ENCODE results near the gene HLCS. TPM values are rescaled to one million over a fixed set of nuclear protein-coding genes. Genes with fewer than 3 reads are reported as not detected.

The HLCS gene
- total RNA-seq, 2 donors from 2014 or later: 40.9 to 41.8 TPM

- peaks cover 10% of the 10 kb centered on the region for H3K4me1 ChIP-seq (replicated peaks)
- no peak overlapping the region for H3K27ac ChIP-seq
- H3K9me3 ChIP-seq: no peaks in the 10 kb centered on the region
- H3K4me3 ChIP-seq: no peak overlapping the region
- no peak for TF ChIP-seq POLR2A (IDR thresholded peaks at IDR 0.05)
- TF ChIP-seq POLR2AphosphoS5 (IDR thresholded peaks at IDR 0.05): no peak
- TF ChIP-seq CTCF (IDR thresholded peaks at IDR 0.05): no peak
- intact Hi-C loops (cut with DNase I): loop anchor here (5.0 kb wide), 1 partner anchor 163 kb away; no protein-coding TSS in a partner anchor
- H3K36me3 ChIP-seq: no peaks in the 10 kb centered on the region
- no peak for DNase-seq (ENCODE audit: low spot score)
- H3K27me3 ChIP-seq (replicated peaks; ENCODE audit: insufficient read depth): no peaks in the 10 kb centered on the region
- WGBS: 91% methylated on average over 8 of the region's 8 CpGs
These were observed 50.7 kb downstream of the HLCS start for GRCh38 chr21:36915696-36916245.

GRCh38 chr21:36915014-36915695, 51.3 kb downstream of the HLCS start:
- H3K27me3 ChIP-seq (replicated peaks; ENCODE audit: insufficient read depth): no peaks in the 10 kb centered on the region
- H3K36me3 ChIP-seq: no peaks in the 10 kb centered on the region
- peaks cover 10% of the 10 kb centered on the region for H3K4me1 ChIP-seq (replicated peaks)
- H3K4me3 ChIP-seq: no peak overlapping the region
- no peaks in the 10 kb centered on the region for H3K9me3 ChIP-seq
- intact Hi-C loops (cut with DNase I): loop anchor here (5.0 kb wide), 1 partner anchor 163 kb away; no protein-coding TSS in a partner anchor
- no peak overlapping the region for H3K27ac ChIP-seq
- TF ChIP-seq CTCF (IDR thresholded peaks at IDR 0.05) (no peak), POLR2A (IDR thresholded peaks at IDR 0.05) (no peak), POLR2AphosphoS5 (IDR thresholded peaks at IDR 0.05) (no peak)
- no peak for DNase-seq (ENCODE audit: low spot score)
- 91% methylated on average over 17 of the region's 17 CpGs for WGBS

- Histone ChIP-seq H3K27me3 (replicated peaks; ENCODE audit: insufficient read depth) (no peaks in the 10 kb centered on the region), H3K4me3 (no peak overlapping the region), H3K4me1 (replicated peaks) (peaks cover 10% of the 10 kb centered on the region), H3K27ac (no peak overlapping the region), H3K9me3 (no peaks in the 10 kb centered on the region), H3K36me3 (no peaks in the 10 kb centered on the region)
- DNase-seq (ENCODE audit: low spot score): no peak
- intact Hi-C loops (cut with DNase I): loop anchor here (5.0 kb wide), 1 partner anchor 162 kb away; no protein-coding TSS in a partner anchor
- 56% methylated on average over 18 of the region's 18 CpGs for WGBS
- TF ChIP-seq POLR2A (IDR thresholded peaks at IDR 0.05): no peak
- TF ChIP-seq POLR2AphosphoS5 (IDR thresholded peaks at IDR 0.05): no peak
- TF ChIP-seq CTCF (IDR thresholded peaks at IDR 0.05): no peak
These were observed 52.0 kb downstream of the HLCS start for GRCh38 chr21:36914244-36915013.

GRCh38 chr21:36913247-36914169, 53.0 kb downstream of the HLCS start:
- no peak overlapping the region for H3K4me3 ChIP-seq
- WGBS: 95% methylated on average over 8 of the region's 8 CpGs
- no peaks in the 10 kb centered on the region for H3K36me3 ChIP-seq
- intact Hi-C loops (cut with DNase I): no loop called here
- TF ChIP-seq POLR2A (IDR thresholded peaks at IDR 0.05): no peak
- no peak for TF ChIP-seq CTCF (IDR thresholded peaks at IDR 0.05)
- TF ChIP-seq POLR2AphosphoS5 (IDR thresholded peaks at IDR 0.05): no peak
- no peaks in the 10 kb centered on the region for H3K9me3 ChIP-seq
- H3K27me3 ChIP-seq (replicated peaks; ENCODE audit: insufficient read depth): no peaks in the 10 kb centered on the region
- H3K4me1 ChIP-seq (replicated peaks): peaks cover 10% of the 10 kb centered on the region
- H3K27ac ChIP-seq: no peak overlapping the region
- DNase-seq (ENCODE audit: low spot score): no peak

All from prostate gland (tissue), 2 donors.